ELR (cell line): ENCODE results near the gene MYO1E.
"Not testable (repeated sequence)": the region's sequence is repeated elsewhere in the genome, so short reads cannot be mapped to it uniquely, and the experiment has no call there.

ENCODE experiments used
- DNase-seq: peaks from one replicate; pipeline ENCODE4 v3.0.0-alpha.2; 2015; ENCODE audit warnings: low read depth

The MYO1E gene

DNA sequence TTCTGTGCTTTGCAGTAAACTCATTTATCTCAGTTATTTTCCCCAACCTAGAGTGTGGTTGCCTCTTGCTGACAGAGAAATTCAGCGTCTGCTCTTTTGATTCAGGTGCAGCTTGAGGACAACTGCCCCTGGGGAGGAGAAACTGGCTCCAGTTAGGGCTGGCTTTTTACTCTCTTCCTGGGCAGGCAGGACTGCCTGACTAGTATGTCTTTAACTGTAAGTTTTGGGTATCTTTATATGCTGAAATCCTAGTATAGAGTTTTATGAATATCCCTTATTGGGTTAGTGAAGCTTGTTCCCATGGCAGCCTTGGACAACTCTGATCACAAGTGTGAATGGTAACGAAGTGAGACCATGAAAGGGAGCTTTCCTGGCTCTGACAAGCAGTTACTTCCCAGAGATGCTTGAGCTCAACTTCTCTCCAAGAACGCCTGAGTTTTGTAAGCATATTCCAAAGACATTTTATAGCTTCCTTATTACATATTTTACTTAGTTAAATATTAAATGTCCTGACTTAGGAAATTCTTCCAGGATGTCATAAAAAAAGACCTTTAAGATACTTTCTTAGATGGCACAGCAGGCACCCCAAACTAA, 240.6 kb downstream of the MYO1E start:
- DNase-seq: no peak

- DNase-seq: no peak
These were observed 241.2 kb downstream of the MYO1E start for GRCh38 chr15:59131456-59131855.

DNA sequence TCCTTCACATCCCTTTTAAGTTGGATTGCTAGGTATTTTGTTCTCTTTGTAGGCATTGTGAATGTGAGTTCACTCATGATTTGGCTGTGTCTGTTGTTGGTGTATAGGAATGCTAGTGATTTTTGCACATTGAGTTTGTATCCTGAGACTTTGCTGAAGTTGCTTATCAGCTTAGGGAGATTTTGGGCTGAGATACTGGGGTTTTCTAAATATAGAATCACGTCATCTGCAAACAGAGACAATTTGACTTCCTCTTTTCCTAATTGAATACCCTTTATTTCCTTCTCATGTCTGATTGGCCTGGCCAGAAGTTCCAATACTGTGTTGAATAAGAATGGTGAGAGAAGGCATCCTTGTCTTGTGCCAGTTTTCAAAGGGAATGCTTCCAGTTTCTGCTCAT, 245.4 kb downstream of the MYO1E start:
- not testable (repeated sequence) for DNase-seq

GRCh38 chr15:59125683-59126082, 247.0 kb downstream of the MYO1E start:
- DNase-seq: not testable (repeated sequence)

- DNase-seq: no peak
These were observed 248.4 kb downstream of the MYO1E start for GRCh38 chr15:59124261-59124660.

DNA sequence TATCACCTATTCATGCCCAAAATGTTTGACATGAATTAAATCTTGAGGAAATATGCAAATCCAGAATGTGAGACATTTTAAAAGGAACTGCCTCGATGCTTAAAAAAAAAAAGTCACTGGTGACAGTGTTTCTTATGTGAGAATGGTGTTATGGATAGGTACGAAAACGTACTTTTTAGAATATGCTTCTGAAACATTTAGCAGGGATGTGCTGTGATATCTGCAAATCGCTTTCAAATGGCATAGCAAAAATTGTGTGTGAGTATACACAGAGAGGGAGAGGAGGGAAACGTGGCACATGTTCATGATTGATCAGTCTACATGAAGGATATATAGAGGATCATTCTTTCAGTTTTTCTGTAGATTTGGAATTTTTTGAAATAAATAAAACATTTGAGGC, 251.7 kb downstream of the MYO1E start:
- no peak for DNase-seq

DNA sequence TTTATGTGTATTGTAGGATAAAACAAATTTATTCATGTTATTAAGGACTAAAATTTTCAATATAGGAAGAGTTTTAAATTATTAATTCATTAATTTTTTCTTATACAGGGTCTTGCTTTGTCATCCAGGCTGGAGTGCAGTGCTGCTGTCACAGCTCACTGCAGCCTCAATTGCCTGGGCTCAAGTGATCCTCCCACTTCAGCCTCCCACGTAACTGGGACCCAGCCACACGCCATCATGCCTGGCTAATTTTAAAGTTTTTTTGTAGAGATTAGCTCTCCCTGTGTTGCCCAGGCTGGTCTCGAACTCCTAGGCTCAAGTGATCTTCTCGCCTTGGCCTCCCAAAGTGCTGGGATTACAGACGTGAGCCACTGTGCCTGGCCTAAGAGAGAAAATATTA, 253.0 kb downstream of the MYO1E start:
- no peak for DNase-seq

GRCh38 chr15:59116771-59117170, 255.9 kb downstream of the MYO1E start:
- no peak for DNase-seq

GRCh38 chr15:59116141-59116540, 256.5 kb downstream of the MYO1E start:
- DNase-seq: no peak

GRCh38 chr15:59115047-59115446, 257.6 kb downstream of the MYO1E start:
- DNase-seq: no peak

- no peak for DNase-seq
These were observed 261.4 kb downstream of the MYO1E start for GRCh38 chr15:59111251-59111650.

DNA sequence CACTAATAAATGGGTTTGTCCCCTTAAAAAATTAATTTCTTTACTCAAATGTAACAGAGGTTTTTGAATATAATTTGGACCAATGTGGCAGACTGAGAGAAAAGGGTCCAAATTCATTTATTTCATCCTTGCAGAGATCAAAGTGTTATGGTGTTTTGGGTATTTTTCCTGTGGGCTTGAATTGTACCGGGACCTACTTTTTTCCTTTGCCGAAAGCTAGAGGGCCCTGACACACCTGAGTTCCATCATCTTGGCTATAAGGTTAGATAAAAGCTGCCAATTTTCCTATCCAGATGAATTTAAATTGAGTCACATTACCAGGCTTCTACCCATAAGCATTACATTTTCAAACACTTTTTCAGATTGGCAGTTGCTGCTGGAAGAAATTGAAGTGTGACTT, 266.8 kb downstream of the MYO1E start:
- peak; percentile 7 for DNase-seq

DNA sequence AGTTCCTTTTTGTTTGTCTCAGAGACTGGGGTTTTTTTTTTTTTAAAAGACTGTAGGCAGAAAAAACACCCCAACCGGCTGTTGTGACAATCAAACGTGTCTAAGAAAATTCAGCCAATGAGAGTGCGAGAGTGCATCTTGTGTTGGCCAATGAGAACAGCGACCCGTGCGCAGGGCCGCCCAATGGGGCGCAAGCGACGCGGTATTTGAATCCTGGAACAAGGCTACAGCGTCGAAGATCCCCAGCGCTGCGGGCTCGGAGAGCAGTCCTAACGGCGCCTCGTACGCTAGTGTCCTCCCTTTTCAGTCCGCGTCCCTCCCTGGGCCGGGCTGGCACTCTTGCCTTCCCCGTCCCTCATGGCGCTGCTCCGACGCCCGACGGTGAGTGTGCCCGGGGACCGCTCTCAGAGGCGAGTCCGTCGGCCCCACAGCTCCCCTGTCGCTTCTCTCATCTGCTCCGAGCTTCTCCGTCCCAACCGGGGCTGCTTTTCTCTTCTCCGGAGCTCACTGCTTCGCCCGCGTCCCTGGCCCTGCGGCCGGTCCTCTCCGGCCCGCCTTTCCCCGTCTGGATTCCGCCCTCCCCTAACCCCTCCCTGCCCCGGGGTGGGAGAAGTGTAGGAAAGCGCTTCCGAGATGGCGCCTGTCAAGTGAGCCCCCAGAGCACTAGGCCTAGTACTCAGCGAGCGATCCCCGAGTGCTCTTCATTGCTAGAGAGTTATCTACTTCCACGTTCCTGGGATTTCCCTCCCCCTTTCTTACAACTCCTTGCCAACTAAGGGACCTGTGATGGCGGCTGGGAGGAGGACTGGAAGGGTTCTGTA, 267.5 kb downstream of the MYO1E start, which contains the start of gene CCNB2:
Gene CCNB2 (plus strand): TSS at position 235 of the 821 bp plus-strand sequence. CDS start 123 bp downstream, at position 358.
- peak; percentile 96 for DNase-seq

- DNase-seq: no peak
These were observed 268.1 kb downstream of the MYO1E start for GRCh38 chr15:59104602-59104911.

- no peak for DNase-seq
These were observed 273.4 kb downstream of the MYO1E start for GRCh38 chr15:59099162-59099685.

DNA sequence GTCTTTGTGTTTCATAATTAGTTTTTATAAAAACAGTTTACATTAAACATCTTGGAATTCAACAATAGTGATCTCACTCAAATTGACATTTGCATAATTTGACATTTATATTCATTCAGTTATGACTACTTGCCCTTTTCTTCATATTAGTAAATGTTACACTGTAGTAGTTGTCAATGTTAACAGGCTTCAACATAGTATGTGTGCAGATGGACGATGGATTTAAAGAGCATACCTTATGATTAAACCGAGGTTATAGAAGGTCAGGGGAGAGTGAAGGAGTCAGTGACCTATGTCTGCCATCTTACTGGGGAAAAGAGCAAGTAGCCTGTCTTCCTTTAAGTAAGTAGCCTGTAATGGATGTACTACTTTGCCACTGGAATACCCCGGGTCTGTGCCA, 276.2 kb downstream of the MYO1E start:
- DNase-seq: no peak

DNA sequence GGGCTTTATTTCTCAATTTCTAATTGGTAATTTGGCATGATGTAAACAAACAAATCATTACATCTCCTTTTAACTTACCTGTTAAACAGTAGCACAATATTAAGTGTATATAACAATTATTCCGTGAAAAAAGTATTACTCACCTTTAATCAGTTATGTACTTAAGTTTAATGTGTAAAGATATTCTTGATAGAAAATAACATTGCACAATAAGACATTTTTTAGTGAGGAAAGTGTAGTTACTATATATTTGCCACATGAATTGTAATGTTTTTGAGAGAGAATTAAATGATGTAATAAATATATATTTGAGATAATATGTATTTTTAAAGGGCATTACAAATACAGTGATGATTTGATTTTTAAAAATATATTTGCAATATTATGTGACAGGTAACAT, 278.6 kb downstream of the MYO1E start:
- DNase-seq: no peak

DNA sequence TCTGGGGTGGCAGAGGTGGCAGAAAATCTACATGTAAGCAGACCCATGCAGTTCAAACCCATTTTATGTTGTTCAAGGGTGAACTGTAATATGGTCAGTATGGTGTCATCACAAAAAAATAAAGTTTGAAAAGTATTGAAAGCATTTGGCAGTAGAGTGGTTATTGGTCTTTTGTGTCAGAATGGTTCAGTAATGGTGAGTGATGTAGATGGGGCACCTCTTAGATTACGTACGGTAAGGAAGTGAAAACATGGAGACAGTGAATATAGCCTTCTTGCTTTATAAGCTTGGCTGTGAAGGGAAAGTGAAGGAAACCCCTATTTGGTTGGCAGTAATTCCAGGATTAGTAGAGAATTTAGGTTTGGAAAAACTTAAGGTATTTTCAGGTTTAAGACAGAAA, 284.9 kb downstream of the MYO1E start:
- no peak for DNase-seq
